Adrenal gland (tissue), 5 donors: ENCODE results near the gene KCNH6.

Experiments
- CTCF ChIP-seq, 6 experiments: fragments of 450-650 bp in 4 of 6; fragments of 200-600 bp in 2 of 6; sonication (generic) in 1 of 6; IDR thresholded peaks; 1 replicate in 5 of 6; 2 replicates in 1 of 6; pipeline versions ENCODE4 v1.5.1 to v1.8.0; 2016 to 2021; ENCODE audit warnings: antibody characterized with exemption in 6 of 6, mild to moderate bottlenecking in 2 of 6, moderate library complexity in 1 of 6
- POLR2A ChIP-seq, 2 donors: fragments of 450-650 bp; IDR thresholded peaks; one replicate each; pipeline ENCODE4 v1.6.1; 2017; ENCODE audit warnings: antibody characterized with exemption in 2 of 2, mild to moderate bottlenecking in 2 of 2, moderate library complexity in 1 of 2
- donor health status: DM: no; HTN: no; CAD: no.

- no peak for TF ChIP-seq POLR2A (IDR thresholded peaks at IDR 0.05)
- no peak for TF ChIP-seq CTCF (IDR thresholded peaks at IDR 0.05)
Observed at GRCh38 chr17:63537991-63538692, 15.0 kb downstream of the KCNH6 start.
